Effector CD4-positive, alpha-beta T cell (primary cell): ENCODE results near the gene POR.

Source experiments
- DNase-seq: peaks from one replicate; pipeline ENCODE4 v3.0.0-alpha.2; 2020

Gene POR

GRCh38 chr7:75916685-75917634 is 2.0 kb downstream of the POR start:
- no peak for DNase-seq

DNA sequence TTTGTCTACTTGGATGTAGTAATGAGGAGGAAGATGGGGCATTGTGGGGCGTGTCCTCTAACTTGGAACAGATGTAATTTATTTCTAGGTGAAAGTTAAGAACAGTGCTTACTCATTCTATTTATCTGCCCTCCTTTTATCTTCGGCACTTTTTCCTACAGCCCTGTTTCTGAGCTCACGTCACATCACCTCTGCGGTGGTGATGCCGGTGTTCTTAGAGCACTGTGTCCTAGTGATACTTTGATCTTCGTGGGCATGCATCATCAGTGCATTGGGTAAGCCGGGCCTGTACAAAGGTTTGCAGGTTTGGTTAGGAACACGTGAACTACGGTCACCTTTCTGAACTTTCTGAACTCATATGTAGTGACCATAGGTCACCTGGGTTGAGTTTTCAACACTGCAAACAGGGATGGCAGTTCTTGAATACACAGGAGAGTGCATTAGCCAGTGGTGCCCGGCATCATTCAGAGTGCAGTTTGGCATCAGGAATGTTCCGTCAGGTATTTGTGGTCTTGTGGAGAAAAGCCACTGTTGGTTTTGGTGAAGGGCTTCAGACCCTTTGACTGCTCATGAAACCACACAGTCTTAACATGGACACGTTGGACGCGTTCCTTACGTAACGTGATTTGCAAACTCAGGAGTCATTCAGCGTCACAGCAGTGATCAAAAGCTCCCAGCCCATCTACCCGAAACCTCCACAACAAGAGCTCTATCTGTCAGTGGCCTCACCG is 5.6 kb downstream of the POR start:
- peak; percentile 6 for DNase-seq

- DNase-seq, result no peak
Measured at GRCh38 chr7:75921479-75921878, 6.5 kb downstream of the POR start.

- no peak for DNase-seq
Measured at GRCh38 chr7:75922966-75923603, 8.1 kb downstream of the POR start.

DNA sequence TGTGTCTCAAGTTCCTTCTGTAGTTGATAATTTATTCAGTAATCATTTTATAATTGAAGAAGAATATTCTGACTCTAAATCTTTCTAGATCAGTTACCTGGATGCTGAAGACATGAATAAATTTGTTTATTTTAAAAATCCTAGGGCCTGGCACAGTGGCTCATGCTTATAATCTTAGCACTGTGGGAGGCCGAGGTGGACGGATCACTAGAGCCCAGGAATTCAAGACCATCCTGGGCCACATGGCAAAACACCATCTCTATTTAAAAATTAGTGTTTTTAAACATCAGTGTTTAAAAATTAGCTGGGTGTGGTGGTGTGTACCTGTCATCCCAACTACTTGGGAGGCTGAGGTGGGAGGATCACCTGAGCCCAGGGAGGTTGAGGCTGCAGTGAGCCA is 9.3 kb downstream of the POR start:
- no peak for DNase-seq

DNA sequence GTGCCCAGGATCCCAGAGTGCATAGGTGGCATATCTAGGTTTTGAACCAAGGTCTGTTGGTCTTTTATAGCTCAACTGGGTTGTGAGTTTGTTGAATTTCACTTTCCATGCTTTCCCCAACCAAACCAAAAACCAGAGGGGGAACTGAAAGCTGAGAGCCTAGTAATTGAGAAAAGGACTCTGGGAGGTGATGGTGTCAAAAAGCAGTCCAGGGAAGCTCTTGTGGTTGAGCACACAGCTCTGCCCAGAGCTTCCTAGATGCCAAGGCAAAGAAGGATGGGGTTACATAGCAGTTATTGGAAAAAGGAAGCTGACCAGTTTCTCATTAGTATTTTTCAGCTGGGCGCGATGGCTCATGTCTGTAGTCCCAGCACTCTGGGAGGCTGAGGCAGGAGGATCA is 9.9 kb downstream of the POR start:
- no peak for DNase-seq

DNA sequence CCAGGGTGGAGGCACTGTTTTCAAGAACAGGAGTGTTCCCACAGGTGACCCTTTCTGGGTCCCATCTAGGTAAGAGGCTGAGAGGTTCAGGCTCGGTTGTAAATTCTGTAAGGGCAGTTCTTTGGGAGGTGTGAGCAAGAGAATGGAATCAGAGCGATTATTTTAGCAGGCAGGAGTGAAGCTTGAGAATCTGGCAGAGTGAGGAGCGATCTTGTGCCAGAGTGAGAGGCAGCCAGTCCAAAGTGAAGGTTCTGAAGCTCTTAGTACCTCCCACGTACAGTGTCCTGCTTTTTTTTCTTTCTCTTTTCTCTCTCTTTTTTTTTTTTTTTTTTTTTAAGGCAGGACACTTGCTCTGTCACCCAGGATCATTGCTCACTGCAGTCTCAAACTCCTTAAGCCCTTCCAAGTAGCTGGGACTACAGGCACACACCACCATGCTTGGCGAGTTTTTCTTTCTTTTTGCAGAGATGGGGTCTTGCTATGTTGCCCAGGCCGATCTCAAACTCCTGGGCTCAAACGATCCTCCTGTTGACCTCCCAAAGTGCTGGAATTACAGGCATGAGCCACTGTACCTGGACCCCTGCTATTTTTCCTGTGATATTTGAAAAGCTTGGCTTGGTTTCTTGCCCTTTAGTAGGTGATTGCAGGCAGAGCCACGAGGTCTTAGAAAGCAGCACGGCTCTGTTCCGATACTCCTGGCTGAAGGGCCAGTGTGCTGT is 10.9 kb downstream of the POR start:
- no peak for DNase-seq

GRCh38 chr7:75928568-75928914 is 13.6 kb downstream of the POR start:
- no peak for DNase-seq

- no peak for DNase-seq
Measured at GRCh38 chr7:75931680-75932079, 16.7 kb downstream of the POR start.

- no peak for DNase-seq
Measured at GRCh38 chr7:75937958-75938786, 23.2 kb downstream of the POR start.

GRCh38 chr7:75938921-75939320 is 24.0 kb downstream of the POR start:
- no peak for DNase-seq

DNA sequence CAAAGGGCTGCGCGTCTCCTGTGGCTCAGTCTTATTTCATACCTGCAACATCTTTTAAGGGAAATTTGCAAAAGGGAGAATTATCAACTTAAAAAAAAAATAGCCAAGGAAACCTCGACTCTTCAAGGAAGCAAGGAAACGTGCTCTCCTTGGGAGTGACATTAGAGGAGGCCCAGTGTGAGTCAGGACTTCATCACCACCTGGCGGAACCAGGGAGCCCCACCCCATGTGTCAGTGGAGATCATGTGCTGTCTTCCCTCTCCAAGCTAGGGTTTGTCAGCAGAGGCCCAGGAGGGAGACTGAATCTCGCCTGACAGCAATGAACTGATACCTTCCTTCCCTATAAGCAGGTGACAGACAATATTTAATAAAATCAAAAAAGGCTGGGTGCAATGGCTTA is 28.9 kb downstream of the POR start:
- DNase-seq, result no peak

DNA sequence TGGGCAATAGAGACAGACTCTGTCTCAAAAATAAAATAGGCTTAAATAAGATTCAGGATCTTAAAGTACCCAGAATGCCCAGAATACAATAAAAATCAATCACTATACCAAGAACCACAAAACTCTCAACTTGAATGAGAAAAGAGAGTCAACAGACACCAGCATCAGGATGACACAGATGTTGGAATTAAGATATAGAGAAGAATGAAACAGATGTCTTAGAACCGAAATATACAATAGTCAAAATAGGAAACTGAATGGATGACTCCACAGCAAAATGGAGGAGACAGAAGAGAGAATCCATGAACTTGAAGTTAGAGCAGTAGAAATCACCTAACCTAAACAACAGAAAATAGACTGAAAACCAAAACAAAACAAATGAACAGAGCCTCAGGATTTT is 29.6 kb downstream of the POR start:
- no peak for DNase-seq

- no peak for DNase-seq
Measured at GRCh38 chr7:75945297-75946168, 30.6 kb downstream of the POR start.

GRCh38 chr7:75946207-75946855 is 31.4 kb downstream of the POR start:
- DNase-seq, result no peak

- DNase-seq, result no peak
Measured at GRCh38 chr7:75948179-75948578, 33.2 kb downstream of the POR start.

- DNase-seq, result no peak
Measured at GRCh38 chr7:75950111-75950681, 35.2 kb downstream of the POR start.

GRCh38 chr7:75951506-75951905 is 36.6 kb downstream of the POR start:
- no peak for DNase-seq

- no peak for DNase-seq
Measured at GRCh38 chr7:75953431-75953830, 38.5 kb downstream of the POR start.

DNA sequence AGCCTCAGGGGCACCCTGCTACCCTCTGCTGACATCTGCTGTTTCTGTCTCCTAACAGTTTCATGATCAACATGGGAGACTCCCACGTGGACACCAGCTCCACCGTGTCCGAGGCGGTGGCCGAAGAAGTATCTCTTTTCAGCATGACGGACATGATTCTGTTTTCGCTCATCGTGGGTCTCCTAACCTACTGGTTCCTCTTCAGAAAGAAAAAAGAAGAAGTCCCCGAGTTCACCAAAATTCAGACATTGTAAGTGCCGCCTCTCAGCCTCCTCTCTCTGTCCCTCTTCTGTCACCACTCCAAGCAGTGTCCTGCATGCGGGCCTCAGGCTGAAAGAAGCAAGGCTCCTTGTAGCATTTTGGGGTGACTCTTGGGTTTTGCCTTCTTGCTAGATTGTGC is 39.0 kb downstream of the POR start:
- DNase-seq, result no peak
